HL-60 (cell line): Measurements from ENCODE around the gene DHX15.

Experiments used
- DNase-seq, 2 experiments: peaks; one replicate each; pipeline ENCODE4 v3.0.0-alpha.2; 2010 to 2020; ENCODE audit warnings: low read depth in 1 of 2, low spot score in 1 of 2
- H3K27ac ChIP-seq: fragments of 250-450 bp; sonication (Bioruptor Pico); replicated peaks from 2 replicates; pipeline ENCODE4 v1.5.1; 2020; ENCODE audit warnings: mild to moderate bottlenecking, moderate library complexity
- H3K27me3 ChIP-seq: fragments of 250-450 bp; sonication (Bioruptor Pico); 2 replicates; pipeline ENCODE4 v1.5.1; 2021; ENCODE audit warnings: mild to moderate bottlenecking, moderate library complexity; ENCODE audit not compliant: insufficient read depth, poor library complexity, severe bottlenecking
- H3K4me3 ChIP-seq: replicated peaks from 2 replicates; pipeline ENCODE4 v1.5.1; 2011; ENCODE audit warnings: mild to moderate bottlenecking, control low read depth, low read length; ENCODE audit not compliant: insufficient read depth
- CTCF ChIP-seq: IDR thresholded peaks from one replicate; pipeline ENCODE4 v1.5.1; 2011; ENCODE audit warnings: low read length, control low read depth, inconsistent platforms; ENCODE audit not compliant: insufficient read depth
- GABPA ChIP-seq: IDR thresholded peaks from 2 replicates; pipeline ENCODE4 v1.6.1; 2012; ENCODE audit warnings: low read depth
- POLR2AphosphoS5 ChIP-seq: IDR thresholded peaks from 2 replicates; pipeline ENCODE4 v1.6.1; 2012; ENCODE audit warnings: low read depth
- REST ChIP-seq: IDR thresholded peaks from 2 replicates; pipeline ENCODE4 v1.6.1; 2012; ENCODE audit warnings: low read depth; ENCODE audit not compliant: insufficient replicate concordance
- SPI1 ChIP-seq: IDR thresholded peaks from 2 replicates; pipeline ENCODE4 v1.6.1; 2012; ENCODE audit warnings: low read depth, mild to moderate bottlenecking, borderline replicate concordance

The DHX15 gene

GRCh38 chr4:24535399-24535798, 49.0 kb downstream of the DHX15 start:
- no peak for TF ChIP-seq GABPA
- no peak for TF ChIP-seq POLR2AphosphoS5
- TF ChIP-seq CTCF = no peak
- no peak for TF ChIP-seq REST
- TF ChIP-seq SPI1 = no peak
- no peak overlapping the region for H3K4me3 ChIP-seq
- no peak overlapping the region for H3K27ac ChIP-seq
- DNase-seq = no peak
- H3K27me3 ChIP-seq = no peaks in the 10 kb centered on the region

- Histone ChIP-seq H3K27me3 (no peaks in the 10 kb centered on the region), H3K4me3 (no peak overlapping the region), H3K27ac (no peak overlapping the region)
- TF ChIP-seq GABPA (no peak), SPI1 (no peak), POLR2AphosphoS5 (no peak), CTCF (no peak), REST (no peak)
- DNase-seq = no peak
Observed at GRCh38 chr4:24533364-24533763, 51.0 kb downstream of the DHX15 start.

GRCh38 chr4:24529555-24529954, 54.8 kb downstream of the DHX15 start:
- DNase-seq = no peak
- no peaks in the 10 kb centered on the region for H3K27me3 ChIP-seq
- TF ChIP-seq SPI1 (no peak), CTCF (no peak), GABPA (no peak), REST (no peak), POLR2AphosphoS5 (no peak)
- H3K27ac ChIP-seq = no peak overlapping the region
- H3K4me3 ChIP-seq = no peak overlapping the region
